Lower lobe of right lung (tissue), 2 donors: Measurements from ENCODE around the gene UVRAG. TPM values are rescaled to one million over a fixed set of nuclear protein-coding genes. Genes with fewer than 3 reads are reported as not detected.

ENCODE experiments used
- ATAC-seq, 2 donors: fragments of 200-7000 bp; cut with Tn5 transposase; one replicate each; pipeline ENCODE4 v1.9.1; 2020 to 2022; ENCODE audit warnings: mild to moderate bottlenecking in 2 of 2, moderate library complexity in 2 of 2
- DNase-seq: peaks from one replicate; pipeline ENCODE4 v3.0.0-alpha.2; 2020
- H3K27ac ChIP-seq: fragments of 200-600 bp; one replicate; pipeline ENCODE4 v1.8.0; 2022
- H3K27me3 ChIP-seq: fragments of 200-600 bp; one replicate; pipeline ENCODE4 v1.8.0; 2022; ENCODE audit warnings: low read depth
- H3K36me3 ChIP-seq: fragments of 200-600 bp; one replicate; pipeline ENCODE4 v1.8.0; 2022; ENCODE audit warnings: mild to moderate bottlenecking
- H3K4me1 ChIP-seq: fragments of 200-600 bp; one replicate; pipeline ENCODE4 v1.8.0; 2022
- H3K4me3 ChIP-seq: fragments of 200-600 bp; one replicate; pipeline ENCODE4 v1.8.0; 2022; ENCODE audit warnings: mild to moderate bottlenecking
- H3K9me3 ChIP-seq: fragments of 200-600 bp; one replicate; pipeline ENCODE4 v1.8.0; 2022
- intact Hi-C: fragments of 100-400 bp; cut with DNase I; formaldehyde crosslinking; loops from one replicate; pipeline ENCODE4 v1.11.0; 2022
- total RNA-seq: library from RNA; stranded (reverse); fragmentation: NEBNext Ultra II Directional; extraction: Animal tissue kit (Norgen Biotek cat#: 25700); gene quantifications from one replicate; pipeline ENCODE4 v1.2.1, GENCODE V29; 2021
- TF ChIP-seq, protein P1 (sequence below): fragments of 200-600 bp; IDR thresholded peaks from one replicate; pipeline ENCODE4 v1.8.0; 2022; ENCODE audit warnings: antibody characterized with exemption, mild to moderate bottlenecking
- donor health status: DM: no; HTN: yes; CAD: no; lungs with severe emphysema.

Gene UVRAG
- total RNA-seq, 1 donor from 2014 or later = 36.0 TPM

DNA sequence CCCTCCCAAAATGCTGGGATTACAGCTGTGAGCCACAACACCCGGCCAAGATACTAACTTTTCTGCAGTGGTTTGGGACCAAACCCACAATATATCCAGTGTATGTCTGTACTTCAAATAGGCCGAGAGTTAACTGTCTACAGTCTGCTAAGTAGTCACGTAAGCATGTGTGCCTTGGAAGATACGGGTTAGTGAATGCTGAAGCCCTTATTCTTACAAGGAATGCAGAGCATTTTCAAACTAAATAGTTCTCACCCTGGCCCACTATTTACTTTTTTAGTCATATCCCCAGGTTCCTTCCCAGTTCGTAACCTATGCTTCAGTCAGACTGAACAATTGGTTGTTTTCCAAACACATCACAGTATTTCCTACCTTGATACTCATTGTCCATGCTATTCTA, 215.3 kb downstream of the UVRAG start:
- intact Hi-C loops = no loop called here
- Histone ChIP-seq H3K9me3 (no peaks in the 10 kb centered on the region), H3K36me3 (no peaks in the 10 kb centered on the region), H3K4me1 (no peaks in the 10 kb centered on the region), H3K27ac (no peak overlapping the region), H3K4me3 (no peak overlapping the region), H3K27me3 (no peaks in the 10 kb centered on the region)
- DNase-seq (no peak), ATAC-seq (peak in 1 of 2 donors; percentile 72)
- TF ChIP-seq, protein P1, sequence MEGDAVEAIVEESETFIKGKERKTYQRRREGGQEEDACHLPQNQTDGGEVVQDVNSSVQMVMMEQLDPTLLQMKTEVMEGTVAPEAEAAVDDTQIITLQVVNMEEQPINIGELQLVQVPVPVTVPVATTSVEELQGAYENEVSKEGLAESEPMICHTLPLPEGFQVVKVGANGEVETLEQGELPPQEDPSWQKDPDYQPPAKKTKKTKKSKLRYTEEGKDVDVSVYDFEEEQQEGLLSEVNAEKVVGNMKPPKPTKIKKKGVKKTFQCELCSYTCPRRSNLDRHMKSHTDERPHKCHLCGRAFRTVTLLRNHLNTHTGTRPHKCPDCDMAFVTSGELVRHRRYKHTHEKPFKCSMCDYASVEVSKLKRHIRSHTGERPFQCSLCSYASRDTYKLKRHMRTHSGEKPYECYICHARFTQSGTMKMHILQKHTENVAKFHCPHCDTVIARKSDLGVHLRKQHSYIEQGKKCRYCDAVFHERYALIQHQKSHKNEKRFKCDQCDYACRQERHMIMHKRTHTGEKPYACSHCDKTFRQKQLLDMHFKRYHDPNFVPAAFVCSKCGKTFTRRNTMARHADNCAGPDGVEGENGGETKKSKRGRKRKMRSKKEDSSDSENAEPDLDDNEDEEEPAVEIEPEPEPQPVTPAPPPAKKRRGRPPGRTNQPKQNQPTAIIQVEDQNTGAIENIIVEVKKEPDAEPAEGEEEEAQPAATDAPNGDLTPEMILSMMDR = no peak

DNA sequence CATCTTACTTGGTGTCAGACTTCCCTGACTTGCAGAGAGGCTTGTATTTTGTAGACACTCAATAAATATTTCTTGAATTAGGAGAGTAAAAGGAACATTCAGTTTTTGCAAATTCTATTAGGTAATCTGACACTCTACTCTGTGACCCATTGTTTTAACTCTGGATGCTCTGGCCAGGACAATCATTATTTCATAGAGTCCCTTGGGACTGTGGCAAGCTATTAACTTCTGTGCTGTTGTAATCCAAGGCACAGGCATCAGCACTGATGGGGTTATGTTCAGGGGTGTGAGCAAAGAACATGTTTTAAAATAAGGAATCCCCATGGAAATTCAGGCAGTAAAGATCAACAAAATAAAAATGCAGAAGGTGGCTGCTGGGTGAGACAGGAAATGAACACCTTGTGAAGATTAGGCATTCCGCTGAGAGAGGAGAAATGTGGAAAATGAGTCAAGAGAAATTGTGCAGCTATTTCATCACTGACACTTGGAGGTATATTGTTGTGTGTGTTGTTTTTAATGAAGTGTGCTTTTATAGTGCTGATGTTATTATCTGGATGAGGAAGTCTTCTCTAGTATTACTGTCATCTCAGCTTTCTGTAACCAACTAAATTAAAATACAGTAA, 216.1 kb downstream of the UVRAG start:
- ATAC-seq = no peak
- Histone ChIP-seq H3K27ac (no peak overlapping the region), H3K4me3 (no peak overlapping the region)

DNA sequence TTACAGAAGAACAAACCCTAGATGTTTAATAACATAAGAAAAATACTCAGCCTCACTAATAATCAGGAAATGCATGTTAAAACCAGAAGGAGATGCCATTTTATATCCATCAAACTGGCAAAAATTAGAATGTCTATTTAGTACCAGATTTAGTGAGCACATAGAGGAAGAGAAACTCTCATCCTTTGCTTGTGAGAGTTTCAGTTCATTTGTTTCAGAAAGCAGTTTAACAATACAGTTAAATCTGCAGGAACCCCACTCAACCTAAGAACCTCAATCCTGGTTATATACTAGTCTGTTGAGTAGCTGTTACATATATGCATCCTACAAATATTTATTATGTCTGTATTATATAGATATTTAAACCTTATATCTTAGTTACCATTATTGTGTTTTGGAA, 218.7 kb downstream of the UVRAG start:
- no peak for DNase-seq
- no peak for ATAC-seq
- no peaks in the 10 kb centered on the region for H3K9me3 ChIP-seq
- no peaks in the 10 kb centered on the region for H3K4me1 ChIP-seq
- TF ChIP-seq, protein P1 = no peak
- H3K36me3 ChIP-seq = no peaks in the 10 kb centered on the region
- H3K27me3 ChIP-seq = no peaks in the 10 kb centered on the region
- no peak overlapping the region for H3K4me3 ChIP-seq
- H3K27ac ChIP-seq = no peak overlapping the region
- intact Hi-C loops = no loop called here

More for the DNA sequence above, 216.1 kb downstream of the UVRAG start:
- intact Hi-C loops = no loop called here
- Histone ChIP-seq H3K36me3 (no peaks in the 10 kb centered on the region), H3K27me3 (no peaks in the 10 kb centered on the region), H3K9me3 (no peaks in the 10 kb centered on the region), H3K4me1 (no peaks in the 10 kb centered on the region)
- TF ChIP-seq, protein P1 = no peak
- DNase-seq = no peak

DNA sequence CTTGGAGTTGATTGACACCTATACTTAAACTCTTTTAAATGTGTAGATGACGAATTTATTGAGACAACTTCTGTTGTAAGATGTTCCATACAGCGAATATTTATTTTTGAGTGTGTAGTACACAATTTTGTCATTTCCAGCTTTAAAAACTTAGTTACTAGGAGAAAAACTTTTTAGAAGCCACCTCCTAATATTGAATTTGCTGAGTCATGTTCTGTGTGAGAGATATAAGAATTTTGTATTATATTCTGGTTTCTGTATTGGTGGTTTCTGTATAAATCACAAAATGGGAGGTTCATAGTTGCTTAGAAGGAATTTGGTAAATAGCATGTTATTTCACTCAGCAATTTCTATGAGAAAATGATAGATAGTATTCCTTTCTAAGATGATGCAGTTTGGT, 220.0 kb downstream of the UVRAG start:
- no peak for ATAC-seq
- TF ChIP-seq, protein P1 = no peak
- Histone ChIP-seq H3K36me3 (no peaks in the 10 kb centered on the region), H3K27ac (no peak overlapping the region), H3K4me1 (no peaks in the 10 kb centered on the region), H3K4me3 (no peak overlapping the region), H3K9me3 (no peaks in the 10 kb centered on the region), H3K27me3 (no peaks in the 10 kb centered on the region)
- intact Hi-C loops = no loop called here
- DNase-seq = no peak

DNA sequence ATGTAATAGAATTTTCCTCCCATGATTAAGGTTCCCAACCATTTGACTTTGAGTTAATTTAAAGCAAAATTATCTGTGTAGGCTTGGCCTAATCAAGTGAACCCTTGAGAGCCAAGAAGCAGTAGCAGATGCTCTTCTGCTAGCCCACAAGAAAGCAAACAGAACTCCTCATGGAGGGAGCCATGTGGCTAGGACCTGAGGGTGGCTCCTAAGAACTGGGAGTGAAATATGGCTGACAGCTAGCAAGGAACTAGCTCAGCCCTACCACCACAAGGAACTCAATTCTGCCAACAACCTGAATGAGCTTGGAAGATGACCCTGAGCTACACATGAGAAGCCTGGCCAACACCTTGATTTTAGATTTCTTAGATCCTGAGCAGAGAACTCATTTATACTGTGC, 223.6 kb downstream of the UVRAG start:
- TF ChIP-seq, protein P1 = no peak
- Histone ChIP-seq H3K27ac (no peak overlapping the region), H3K27me3 (no peaks in the 10 kb centered on the region), H3K4me3 (no peak overlapping the region), H3K9me3 (no peaks in the 10 kb centered on the region), H3K4me1 (no peaks in the 10 kb centered on the region), H3K36me3 (no peaks in the 10 kb centered on the region)
- no peak for ATAC-seq
- intact Hi-C loops = no loop called here
- no peak for DNase-seq
